IMR-90 (cell line): Measurements from ENCODE around the gene MDC1. TPM values are rescaled to one million over a fixed set of nuclear protein-coding genes. Genes with fewer than 3 reads are reported as not detected.

Experiments
- ATAC-seq: fragments of 200-7000 bp; cut with Tn5 transposase; 2 replicates; pipeline ENCODE4 v1.9.1; 2020; ENCODE audit warnings: low read depth, mild to moderate bottlenecking, moderate library complexity
- BruUV-seq: library from RNA; stranded (reverse); fragments of 400-500 nt; replicated peaks from 2 replicates; lab custom pipeline; 2021; lab: Mats Ljungman, UMichigan
- CTCF ChIA-PET: fragments of 300-600 bp; formaldehyde crosslinking; extraction: SDS; loops from one replicate; lab custom pipeline; 2021; ENCODE audit warnings: antibody characterized with exemption; lab: Yijun Ruan, JAX
- POLR2A ChIA-PET: fragments of 300-600 bp; sonication (Branson Sonifier 250); formaldehyde crosslinking; loops from one replicate; lab custom pipeline; 2022; ENCODE audit warnings: antibody characterized with exemption; ENCODE audit not compliant: unreplicated experiment; lab: Charles Lee
- DNase-seq: peaks from one replicate; pipeline ENCODE4 v3.0.0; 2013
- H2AFZ ChIP-seq: replicated peaks from 2 replicates; pipeline ENCODE3; 2013; ENCODE audit warnings: low read length, mild to moderate bottlenecking; ENCODE audit not compliant: poor library complexity
- H2AK5ac ChIP-seq: 2 replicates; pipeline ENCODE4 v1.6.1; 2013; ENCODE audit warnings: low read depth, low read length, inconsistent platforms
- H2AK9ac ChIP-seq: replicated peaks from 2 replicates; pipeline ENCODE3; 2013; ENCODE audit warnings: mild to moderate bottlenecking, low read depth, low read length, moderate library complexity; ENCODE audit not compliant: poor library complexity
- H2BK120ac ChIP-seq: 2 replicates; pipeline ENCODE4 v1.6.1; 2013; ENCODE audit warnings: low read depth, low read length, inconsistent platforms
- H2BK15ac ChIP-seq: 3 replicates; pipeline ENCODE4 v1.6.1; 2013; ENCODE audit warnings: low read depth, low read length, inconsistent platforms
- H2BK20ac ChIP-seq: 2 replicates; pipeline ENCODE4 v1.6.1; 2013; ENCODE audit warnings: low read depth, mild to moderate bottlenecking, inconsistent platforms, low read length, moderate library complexity
- H2BK5ac ChIP-seq: 2 replicates; pipeline ENCODE4 v1.6.1; 2013; ENCODE audit warnings: mild to moderate bottlenecking, low read depth, low read length, inconsistent platforms; ENCODE audit not compliant: poor library complexity, severe bottlenecking
- H3K14ac ChIP-seq: replicated peaks from 2 replicates; pipeline ENCODE4 v1.6.1; 2013; ENCODE audit warnings: low read depth, low read length, inconsistent platforms
- H3K18ac ChIP-seq: 2 replicates; pipeline ENCODE4 v1.6.1; 2013; ENCODE audit warnings: low read depth, low read length, control low read depth
- H3K23ac ChIP-seq: 2 replicates; pipeline ENCODE4 v1.6.1; 2013; ENCODE audit warnings: low read depth, low read length, inconsistent platforms
- H3K27ac ChIP-seq: 2 replicates; pipeline ENCODE4 v1.5.1; 2013; ENCODE audit warnings: mild to moderate bottlenecking, control low read depth, low read length; ENCODE audit not compliant: insufficient read depth
- H3K27me3 ChIP-seq: 2 replicates; pipeline ENCODE4 v1.6.1; 2013; ENCODE audit warnings: low read length; ENCODE audit not compliant: control insufficient read depth, insufficient read depth
- H3K36me3 ChIP-seq: 2 replicates; pipeline ENCODE4 v1.6.1; 2013; ENCODE audit warnings: low read length, mixed read lengths; ENCODE audit not compliant: control insufficient read depth, insufficient read depth
- H3K4ac ChIP-seq: 2 replicates; pipeline ENCODE4 v1.6.1; 2013; ENCODE audit warnings: low read depth, low read length, inconsistent platforms
- H3K4me1 ChIP-seq: 2 replicates; pipeline ENCODE4 v1.6.1; 2013; ENCODE audit warnings: low read length, mixed read lengths; ENCODE audit not compliant: control insufficient read depth, insufficient read depth
- H3K4me2 ChIP-seq: 2 replicates; pipeline ENCODE4 v1.6.1; 2013; ENCODE audit warnings: low read depth, mild to moderate bottlenecking, control low read depth, low read length, moderate library complexity
- H3K4me3 ChIP-seq: 2 replicates; pipeline ENCODE4 v1.5.1; 2013; ENCODE audit warnings: low read depth, mild to moderate bottlenecking, control low read depth, low read length, moderate library complexity; ENCODE audit not compliant: insufficient read depth
- H3K56ac ChIP-seq: 2 replicates; pipeline ENCODE4 v1.6.1; 2013; ENCODE audit warnings: low read length, inconsistent platforms; ENCODE audit not compliant: insufficient read depth; ENCODE audit errors: extremely low read depth
- H3K79me1 ChIP-seq, 2 experiments: 2 replicates each; pipeline ENCODE4 v1.6.1; 2013; ENCODE audit warnings: low read length in 2 of 2, inconsistent platforms in 1 of 2, low read depth in 1 of 2
- H3K9ac ChIP-seq: 2 replicates; pipeline ENCODE4 v1.6.1; 2013; ENCODE audit warnings: low read depth, low read length, control low read depth
- H3K9me1 ChIP-seq: 2 replicates; pipeline ENCODE4 v1.6.1; 2013; ENCODE audit warnings: low read length, inconsistent platforms; ENCODE audit not compliant: insufficient read depth
- H3K9me3 ChIP-seq: 2 replicates; pipeline ENCODE4 v1.6.1; 2013; ENCODE audit warnings: low read length; ENCODE audit not compliant: control insufficient read depth, insufficient read depth
- H4K20me1 ChIP-seq: 2 replicates; pipeline ENCODE4 v1.6.1; 2013; ENCODE audit warnings: low read length, inconsistent platforms; ENCODE audit not compliant: insufficient read depth
- H4K5ac ChIP-seq: 2 replicates; pipeline ENCODE4 v1.6.1; 2013; ENCODE audit warnings: mild to moderate bottlenecking, low read depth, low read length, control low read depth
- H4K8ac ChIP-seq, 2 experiments: 2 replicates each; pipeline ENCODE4 v1.6.1; 2013; ENCODE audit warnings: low read depth in 2 of 2, low read length in 2 of 2, control low read depth in 1 of 2, inconsistent platforms in 1 of 2
- H4K91ac ChIP-seq: 2 replicates; pipeline ENCODE4 v1.6.1; 2013; ENCODE audit warnings: low read depth, low read length, inconsistent platforms; ENCODE audit not compliant: insufficient read depth
- BHLHE40 ChIP-seq: fragments of 150-350 bp; IDR thresholded peaks from 2 replicates; pipeline ENCODE4 v1.6.1; 2016; ENCODE audit warnings: mild to moderate bottlenecking, low read depth, low read length
- FOS ChIP-seq: fragments of 150-350 bp; IDR thresholded peaks from 2 replicates; pipeline ENCODE4 v1.6.1; 2016; ENCODE audit warnings: low read depth, low read length
- MAFK ChIP-seq: IDR thresholded peaks from 2 replicates; pipeline ENCODE4 v1.6.1; 2012; ENCODE audit warnings: low read depth, low read length, improper control_type of control experiment
- MAZ ChIP-seq: IDR thresholded peaks from 2 replicates; pipeline ENCODE4 v1.6.1; 2012; ENCODE audit warnings: low read depth, mild to moderate bottlenecking, low read length, improper control_type of control experiment, moderate library complexity, borderline replicate concordance
- MXI1 ChIP-seq: IDR thresholded peaks from 2 replicates; pipeline ENCODE4 v1.6.1; 2012; ENCODE audit warnings: low read depth, mild to moderate bottlenecking, low read length, moderate library complexity, borderline replicate concordance
- NFE2L2 ChIP-seq: fragments of 150-350 bp; IDR thresholded peaks from 2 replicates; pipeline ENCODE4 v1.6.1; 2016; ENCODE audit warnings: low read depth, mild to moderate bottlenecking, low read length
- POLR2A ChIP-seq: IDR thresholded peaks from 2 replicates; pipeline ENCODE4 v1.6.1; 2012; ENCODE audit warnings: mild to moderate bottlenecking, low read depth, low read length
- RAD21 ChIP-seq: IDR thresholded peaks from 2 replicates; pipeline ENCODE4 v1.6.1; 2012; ENCODE audit warnings: low read length, improper control_type of control experiment
- RCOR1 ChIP-seq: IDR thresholded peaks from 2 replicates; pipeline ENCODE4 v1.6.1; 2012; ENCODE audit warnings: mild to moderate bottlenecking, low read length, improper control_type of control experiment; ENCODE audit not compliant: insufficient replicate concordance
- RFX5 ChIP-seq: IDR thresholded peaks from 2 replicates; pipeline ENCODE4 v1.8.0; 2012; ENCODE audit warnings: low read depth, mild to moderate bottlenecking, low read length, moderate library complexity
- SMC3 ChIP-seq: fragments of 150-350 bp; IDR thresholded peaks from 2 replicates; pipeline ENCODE4 v1.6.1; 2016; ENCODE audit warnings: low read depth, mild to moderate bottlenecking, antibody characterized with exemption, low read length, moderate library complexity
- WGBS, 2 experiments: methylation state at CpG; one replicate each; pipeline versions ENCODE4 v1.1.5 to v1.1.7; 2013; ENCODE audit warnings: missing lambda C conversion rate in 2 of 2; ENCODE audit not compliant: insufficient read length in 1 of 2; ENCODE audit errors: extremely low coverage in 2 of 2; 5-methylcytosine and 5-hydroxymethylcytosine counted together
- dilution Hi-C: fragments of 300-500 bp; cut with HindIII; formaldehyde crosslinking; loops from one replicate; pipeline ENCODE4 v1.14.3; 2018; ENCODE audit warnings: low sequenced_read_pairs; ENCODE audit not compliant: unreplicated experiment
- in situ Hi-C: fragments of 300-500 bp; cut with MboI; formaldehyde crosslinking; loops from 3 replicates; pipeline ENCODE4 v1.14.3; 2019; ENCODE audit warnings: low sequenced_read_pairs, inconsistent platforms, mixed read lengths
- intact Hi-C: fragments of 100-400 bp; cut with micrococcal nuclease; formaldehyde crosslinking; loops from 2 replicates; pipeline ENCODE4 v1.10.0; 2022
- polyA plus RNA-seq, 3 experiments: library from polyadenylated mRNA; depleted of rRNA; stranded (reverse); fragments of >200 nt; gene quantifications; 2 replicates each; pipeline ENCODE4 v1.2.3, GENCODE V29; 2012; ENCODE audit warnings: low replicate concordance in 1 of 3
- total RNA-seq: library from RNA; depleted of rRNA; stranded (reverse); fragments of >200 nt; gene quantifications from 2 replicates; pipeline ENCODE4 v1.2.3, GENCODE V29; 2012
- TF ChIP-seq, protein P1 (sequence below): fragments of 150-350 bp; IDR thresholded peaks from 2 replicates; pipeline ENCODE4 v1.6.1; 2016; ENCODE audit warnings: low read depth, mild to moderate bottlenecking, low read length, moderate library complexity, borderline replicate concordance
- TF ChIP-seq, protein P2 (sequence below): fragments of 150-350 bp; IDR thresholded peaks from 2 replicates; pipeline ENCODE4 v1.6.1; 2017; ENCODE audit warnings: mild to moderate bottlenecking, antibody characterized with exemption, low read length, low read depth

MDC1 gene
- total and polyA plus RNA-seq, 2 of the 4 experiments (the other 2 are of a cell fraction), result 4.5 to 12.1 TPM

DNA sequence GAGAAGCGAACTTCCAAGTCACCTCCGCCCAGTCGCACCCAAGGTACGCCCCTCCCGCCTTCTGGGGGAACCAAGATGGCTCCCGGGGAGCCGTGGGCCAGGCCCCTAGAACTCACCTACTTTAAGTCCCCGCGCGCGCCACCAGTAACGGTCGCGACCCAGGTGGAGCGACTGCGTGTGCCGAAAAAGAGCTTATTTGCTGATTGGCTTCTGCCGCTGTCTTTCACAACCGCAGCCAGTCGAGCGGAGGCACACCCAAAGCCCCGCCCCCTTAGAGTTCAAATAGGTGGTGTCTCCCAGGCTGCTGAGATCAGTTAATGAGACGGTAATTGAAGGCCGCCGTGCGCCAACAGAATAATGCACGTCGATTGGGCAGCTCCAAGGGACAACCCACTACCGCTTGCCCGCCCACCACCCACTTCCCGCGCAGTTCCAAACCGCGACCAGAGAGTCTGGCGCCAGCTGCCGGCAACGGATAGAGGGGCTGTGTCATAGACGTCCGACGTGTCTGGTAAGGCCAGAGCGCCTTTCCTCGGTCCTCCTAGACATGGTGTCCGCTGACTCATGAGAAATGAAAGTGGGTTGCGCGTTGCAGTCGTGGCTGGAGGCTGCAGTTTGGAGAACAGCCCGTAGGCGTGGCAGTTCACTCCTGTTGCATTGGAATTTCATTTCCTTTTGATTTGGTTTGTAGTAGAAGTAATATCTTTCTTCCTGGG, at the start of gene MDC1 (continued):
- TF ChIP-seq SMC3 (no peak), RFX5 (no peak), RAD21 (no peak), MAZ (no peak; the same call in 1 of the 2 replicates), POLR2A (peak; percentile 64)

GRCh38 chr6:30766461-30767157, 49.5 kb upstream of the MDC1 start:
- Histone ChIP-seq H2BK120ac (peak overlapping the region; percentile 96), H3K79me1 (peaks cover 0 to 29% of the 10 kb centered on the region in 2 experiments; a peak in 3 of 4 replicates), H3K9ac (no peak overlapping the region), H2AK9ac (no peak overlapping the region), H4K91ac (peak overlapping the region; percentile 73), H4K5ac (peak overlapping the region; percentile 10; the same call in 1 of the 2 replicates), H4K8ac (no peak overlapping the region; a peak in 1 of 4 replicates), H2BK20ac (peak overlapping the region; percentile 62; the same call in 1 of the 2 replicates), H3K9me1 (peaks cover 28% of the 10 kb centered on the region), H3K23ac (peak overlapping the region; percentile 35; the same call in 1 of the 2 replicates), H2AFZ (peak overlapping the region; percentile 58), H3K18ac (peak overlapping the region; percentile 4; the same call in 1 of the 2 replicates), H3K9me3 (no peaks in the 10 kb centered on the region), H3K4me1 (peaks cover 34% of the 10 kb centered on the region), H3K4me2 (no peak overlapping the region), H4K20me1 (no peaks in the 10 kb centered on the region), H3K14ac (peak overlapping the region; percentile 65), H3K4ac (peak overlapping the region; percentile 63), H3K56ac (no peak overlapping the region), H2BK15ac (peak overlapping the region; percentile 100; the same call in 2 of the 3 replicates), H3K4me3 (no peak overlapping the region), H3K27me3 (no peaks in the 10 kb centered on the region), H2AK5ac (peak overlapping the region; percentile 77), H3K27ac (no peak overlapping the region), H3K36me3 (no peaks in the 10 kb centered on the region), H2BK5ac (peak overlapping the region; percentile 4)
- ATAC-seq (no peak), DNase-seq (no peak)
- CTCF ChIA-PET, result interaction anchor here (1.2 kb wide), 1 partner anchor 13 kb away, joined by 5 read pairs; no protein-coding TSS in a partner anchor
- dilution Hi-C loops (no loop called here), intact Hi-C loops (no loop called here), in situ Hi-C loops (no loop called here)
- POLR2A ChIA-PET, result no interaction called here
- 59 to 100% methylated on average over 2 to 3 of the region's 6 CpGs for WGBS, 2 experiments
- BruUV-seq, result no TSS peak
- TF ChIP-seq RFX5 (no peak), MAZ (no peak), RCOR1 (no peak), RAD21 (no peak), MXI1 (no peak), MAFK (no peak), BHLHE40 (no peak), SMC3 (no peak), FOS (no peak), NFE2L2 (no peak)
- TF ChIP-seq, protein P1, sequence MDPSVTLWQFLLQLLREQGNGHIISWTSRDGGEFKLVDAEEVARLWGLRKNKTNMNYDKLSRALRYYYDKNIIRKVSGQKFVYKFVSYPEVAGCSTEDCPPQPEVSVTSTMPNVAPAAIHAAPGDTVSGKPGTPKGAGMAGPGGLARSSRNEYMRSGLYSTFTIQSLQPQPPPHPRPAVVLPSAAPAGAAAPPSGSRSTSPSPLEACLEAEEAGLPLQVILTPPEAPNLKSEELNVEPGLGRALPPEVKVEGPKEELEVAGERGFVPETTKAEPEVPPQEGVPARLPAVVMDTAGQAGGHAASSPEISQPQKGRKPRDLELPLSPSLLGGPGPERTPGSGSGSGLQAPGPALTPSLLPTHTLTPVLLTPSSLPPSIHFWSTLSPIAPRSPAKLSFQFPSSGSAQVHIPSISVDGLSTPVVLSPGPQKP, result no peak
- TF ChIP-seq, protein P2, sequence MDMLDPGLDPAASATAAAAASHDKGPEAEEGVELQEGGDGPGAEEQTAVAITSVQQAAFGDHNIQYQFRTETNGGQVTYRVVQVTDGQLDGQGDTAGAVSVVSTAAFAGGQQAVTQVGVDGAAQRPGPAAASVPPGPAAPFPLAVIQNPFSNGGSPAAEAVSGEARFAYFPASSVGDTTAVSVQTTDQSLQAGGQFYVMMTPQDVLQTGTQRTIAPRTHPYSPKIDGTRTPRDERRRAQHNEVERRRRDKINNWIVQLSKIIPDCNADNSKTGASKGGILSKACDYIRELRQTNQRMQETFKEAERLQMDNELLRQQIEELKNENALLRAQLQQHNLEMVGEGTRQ, result no peak
